GM18502 (cell line): ENCODE results near the gene ARRB1.
"Not testable (repeated sequence)": the region's sequence is repeated elsewhere in the genome, so short reads cannot be mapped to it uniquely, and the experiment has no call there.

ENCODE experiments used
- ATAC-seq: cut with Tn5 transposase; IDR thresholded peaks from one replicate; pipeline ENCODE4 v1.9.1; 2021; ENCODE audit warnings: mild to moderate bottlenecking; ENCODE audit not compliant: unreplicated experiment, poor library complexity

The ARRB1 gene

DNA sequence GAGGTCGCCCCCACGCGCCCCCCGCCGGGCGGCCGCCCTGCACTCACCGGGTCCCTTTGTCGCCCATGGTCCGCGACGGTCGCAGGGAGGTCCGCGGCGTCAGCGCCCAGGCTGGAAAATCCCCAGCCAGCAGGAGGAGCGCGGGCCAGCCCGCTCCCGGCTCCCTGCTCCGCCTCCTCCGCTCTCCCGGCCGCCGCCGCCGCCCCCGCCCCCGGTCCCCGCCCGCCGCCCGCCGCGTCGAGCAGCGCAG lies at the start of gene ARRB1:
ARRB1 (minus strand) TSS at position 121 of the 250 bp plus-strand sequence; CDS start at position 67, 54 bp downstream.
- ATAC-seq = peak; percentile 49

DNA sequence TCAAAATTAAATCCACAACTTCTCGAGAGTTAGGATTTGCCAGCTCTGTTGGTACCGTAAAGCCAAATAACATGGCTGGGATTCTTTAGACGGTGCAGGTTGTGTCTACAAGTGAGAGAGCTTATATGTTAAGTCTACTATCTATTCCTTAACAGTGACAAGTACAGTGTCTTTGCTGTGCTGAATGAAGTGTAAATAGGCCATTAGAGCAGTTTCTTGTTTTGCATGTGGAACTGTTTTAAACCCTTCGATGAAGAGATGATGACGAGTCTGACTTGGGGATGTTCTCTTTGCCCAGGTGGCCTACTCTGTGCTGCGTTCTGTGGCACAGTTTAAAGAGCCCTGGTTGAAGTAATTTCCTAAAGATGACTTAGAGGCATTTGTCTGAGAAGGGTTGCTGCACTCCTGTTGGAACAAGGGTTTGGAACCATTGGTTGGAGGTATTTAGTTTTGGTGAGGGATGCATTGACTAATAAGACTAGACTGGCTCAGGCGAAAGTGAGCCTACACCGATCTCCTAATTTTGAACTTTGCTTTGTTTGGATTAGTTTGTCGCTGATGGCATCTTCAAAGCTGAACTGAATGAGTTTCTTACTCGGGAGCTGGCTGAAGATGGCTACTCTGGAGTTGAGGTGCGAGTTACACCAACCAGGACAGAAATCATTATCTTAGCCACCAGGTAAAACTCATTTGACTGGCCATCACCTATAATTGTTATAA lies 48.8 kb upstream of the ARRB1 start:
- no peak for ATAC-seq

DNA sequence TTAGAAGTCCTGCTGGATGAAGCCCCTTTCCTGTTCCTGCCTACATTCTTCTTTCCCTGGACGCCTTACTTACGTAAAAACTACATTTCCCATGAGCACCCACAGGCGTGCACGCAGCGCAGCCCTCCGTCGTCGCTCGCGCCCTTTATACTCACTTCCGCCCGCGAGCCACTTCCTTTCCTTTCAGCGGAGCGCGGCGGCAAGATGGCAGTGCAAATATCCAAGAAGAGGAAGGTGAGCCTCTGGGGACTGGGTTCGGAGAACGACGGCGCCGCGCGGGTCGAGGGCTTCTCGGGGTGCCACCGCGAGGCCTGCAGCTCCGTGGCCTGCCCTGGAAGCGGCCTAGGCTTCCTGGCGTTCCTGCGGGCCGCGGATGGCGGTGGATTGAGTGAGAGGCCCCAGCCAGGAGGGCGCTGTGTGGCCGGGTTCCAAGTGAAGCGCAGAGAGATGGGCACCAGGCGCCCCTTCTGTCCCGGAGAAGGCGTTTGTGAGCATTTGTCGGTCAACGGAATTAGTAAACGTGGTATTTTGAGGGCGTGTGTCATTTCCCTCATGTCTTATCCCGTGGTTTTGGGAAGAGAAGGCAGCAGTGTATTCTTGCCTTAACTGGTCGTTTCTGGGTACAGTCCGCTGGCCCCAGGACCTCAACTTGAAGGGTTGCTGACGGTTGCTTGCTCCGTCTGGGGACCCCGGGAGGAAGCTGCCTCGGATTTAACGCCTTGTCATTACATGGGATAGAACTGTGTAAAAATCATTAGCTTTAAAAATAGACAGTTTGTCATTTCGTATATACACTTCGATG lies 48.1 kb upstream of the ARRB1 start, which contains the start of gene RPS3:
RPS3 (plus strand) TSS at position 175 of the 802 bp plus-strand sequence; CDS start at position 205, 30 bp downstream.
- peak; percentile 91 for ATAC-seq

DNA sequence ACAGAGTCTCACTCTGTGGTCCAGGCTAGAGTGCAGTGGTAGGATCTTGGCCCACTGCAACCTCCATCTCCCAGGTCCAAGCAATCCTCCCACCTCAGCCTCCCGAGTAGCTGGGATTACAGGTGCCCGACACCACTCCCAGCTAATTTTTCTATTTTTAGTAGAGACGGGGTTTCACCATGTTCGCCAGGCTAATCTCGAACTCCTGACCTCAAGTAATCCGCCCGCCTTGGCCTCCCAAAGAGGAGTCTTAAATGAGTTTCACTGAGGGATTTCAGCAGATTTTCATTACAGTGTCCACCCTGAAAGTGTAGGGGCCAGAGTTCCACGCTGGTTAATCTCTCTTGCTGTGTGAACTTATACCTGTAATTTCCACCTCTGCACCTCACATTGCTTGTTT lies 47.4 kb upstream of the ARRB1 start:
- ATAC-seq = no peak

DNA sequence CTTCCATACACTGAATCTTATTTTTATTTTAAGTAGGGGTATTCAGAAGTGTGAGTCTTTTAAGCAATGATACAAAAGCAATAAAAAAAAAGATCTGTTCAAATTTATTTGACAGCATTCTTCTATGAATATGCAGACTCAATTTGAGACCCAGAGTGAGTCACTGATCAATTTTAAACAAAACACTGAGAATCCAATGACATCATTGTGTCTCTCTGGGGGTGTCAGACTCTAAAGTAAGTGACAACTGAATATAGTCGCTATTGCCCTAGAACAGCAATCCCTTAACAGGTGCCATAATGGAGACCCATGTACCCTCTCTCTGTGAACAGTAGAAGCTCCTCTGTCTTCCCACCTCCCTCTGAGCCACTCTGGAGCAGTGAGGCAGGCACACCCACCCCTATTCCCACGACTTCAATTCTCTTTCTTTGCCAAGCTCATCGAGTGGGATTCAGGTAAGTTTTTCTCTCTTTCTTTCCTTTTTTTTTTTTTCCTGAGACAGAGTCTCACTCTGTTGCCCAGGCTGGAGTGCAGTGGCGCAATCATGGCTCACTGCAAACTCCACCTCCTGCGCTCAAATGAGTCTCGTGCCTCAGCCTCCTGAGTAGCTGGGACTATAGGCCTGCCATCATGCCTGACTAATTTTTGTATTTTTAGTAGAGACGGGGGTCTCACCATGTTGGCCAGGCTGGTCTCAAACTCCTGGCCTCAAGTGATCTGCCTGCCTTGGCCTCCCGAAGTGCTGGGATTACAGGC lies 42.8 kb upstream of the ARRB1 start:
- ATAC-seq = no peak

DNA sequence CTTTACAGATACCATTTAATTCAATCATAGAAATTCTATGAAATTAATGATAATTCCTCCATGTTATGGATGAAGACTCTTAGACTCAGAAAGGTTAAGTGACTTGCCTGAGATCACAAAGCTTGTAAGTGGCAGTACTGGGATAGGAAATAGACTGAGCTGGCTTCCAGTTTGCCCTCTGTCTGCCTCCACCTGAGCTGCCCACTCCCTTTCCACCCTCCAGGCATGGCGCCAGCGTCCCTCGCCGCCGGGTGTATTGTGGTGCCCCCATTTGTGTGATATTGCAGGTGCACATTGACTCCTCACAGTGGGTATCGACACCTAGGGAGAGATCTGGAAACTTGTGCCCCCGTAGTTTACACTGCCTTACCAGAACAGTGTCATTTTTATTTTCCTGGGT lies 38.5 kb upstream of the ARRB1 start:
- ATAC-seq = no peak

DNA sequence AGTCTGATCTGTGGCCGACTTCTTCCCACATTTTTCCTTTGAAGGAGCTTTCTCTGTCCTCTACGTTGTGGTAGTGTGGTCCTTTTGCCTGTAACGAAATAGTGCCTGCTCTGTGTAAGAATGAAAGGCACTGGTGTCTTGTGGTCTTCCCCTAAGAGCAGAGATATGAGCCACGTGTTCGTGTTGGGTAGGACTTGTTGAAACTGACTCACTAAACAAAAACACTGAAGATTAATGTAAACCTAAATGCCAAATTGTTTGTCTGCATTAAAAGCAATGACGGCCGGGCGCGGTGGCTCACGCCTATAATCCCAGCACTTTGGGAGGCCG lies 37.8 kb upstream of the ARRB1 start:
- no peak for ATAC-seq

DNA sequence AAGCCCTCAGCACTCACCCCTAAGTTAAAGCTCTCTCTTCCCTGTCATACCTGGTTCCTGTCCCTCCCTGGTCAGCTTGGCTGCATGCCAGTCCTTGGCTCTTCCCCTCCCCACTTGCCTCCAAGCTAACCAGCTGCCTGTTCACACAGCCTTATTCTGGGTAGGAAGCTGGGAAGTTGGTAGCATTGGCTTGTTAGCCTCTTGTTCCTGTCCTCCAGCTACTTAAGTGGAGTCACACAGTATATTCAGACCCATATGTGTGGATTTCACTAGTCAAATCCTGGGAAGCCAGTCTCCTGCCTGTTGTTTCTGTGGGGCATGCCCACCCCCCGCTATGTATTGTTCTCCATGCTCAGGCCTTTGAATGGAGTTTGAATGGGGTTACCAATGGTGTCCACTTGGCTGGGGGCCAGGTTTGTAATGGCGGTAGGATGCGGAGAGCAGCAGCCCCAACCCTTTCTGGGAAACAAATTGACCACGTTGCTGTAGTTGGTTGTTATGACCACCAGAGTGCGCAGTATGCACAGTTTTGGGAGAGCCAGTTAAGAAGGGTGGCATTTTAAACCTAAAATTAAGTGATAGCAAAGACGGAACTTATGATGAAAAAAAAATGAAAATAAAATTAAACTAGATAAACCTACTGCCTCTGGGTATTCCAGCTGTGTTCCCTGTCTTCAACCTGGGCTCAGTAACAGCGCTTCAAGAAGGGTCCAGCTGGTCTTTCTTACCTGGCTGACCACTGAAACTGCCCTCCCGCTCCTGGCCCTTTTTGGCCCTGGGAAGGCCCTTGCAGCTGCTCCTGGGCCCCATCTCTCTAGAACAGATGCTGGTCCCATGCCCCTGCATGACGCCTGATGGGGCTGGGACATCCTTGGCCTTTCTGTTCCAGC lies 37.2 kb upstream of the ARRB1 start:
- ATAC-seq = no peak

DNA sequence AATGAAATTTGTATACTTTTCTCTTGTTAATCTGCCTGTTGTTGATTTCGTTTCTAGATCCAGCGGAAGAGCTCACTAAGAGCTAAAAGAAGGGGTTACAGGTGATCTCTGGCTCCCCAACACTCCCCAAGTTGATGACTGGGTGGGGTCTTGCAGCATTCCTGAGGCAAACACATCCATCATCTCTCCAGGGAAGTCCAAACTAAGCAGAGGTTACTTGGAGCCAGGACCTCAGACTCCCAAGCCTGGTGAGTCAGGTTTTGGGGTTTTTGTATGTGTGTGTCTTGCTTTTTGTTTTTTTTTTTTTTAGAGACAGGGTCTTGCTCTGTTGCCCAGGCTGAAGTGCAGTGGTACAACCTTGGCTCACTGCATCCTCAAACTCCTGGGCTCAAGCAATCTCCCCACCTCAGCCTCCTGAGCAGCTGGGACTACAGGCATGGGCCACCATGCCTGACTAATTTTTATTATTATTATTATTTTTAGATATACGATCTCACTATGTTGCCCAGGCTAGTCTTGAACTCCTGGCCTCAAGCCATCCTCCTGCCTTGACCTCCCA lies 36.4 kb upstream of the ARRB1 start:
- ATAC-seq = no peak

DNA sequence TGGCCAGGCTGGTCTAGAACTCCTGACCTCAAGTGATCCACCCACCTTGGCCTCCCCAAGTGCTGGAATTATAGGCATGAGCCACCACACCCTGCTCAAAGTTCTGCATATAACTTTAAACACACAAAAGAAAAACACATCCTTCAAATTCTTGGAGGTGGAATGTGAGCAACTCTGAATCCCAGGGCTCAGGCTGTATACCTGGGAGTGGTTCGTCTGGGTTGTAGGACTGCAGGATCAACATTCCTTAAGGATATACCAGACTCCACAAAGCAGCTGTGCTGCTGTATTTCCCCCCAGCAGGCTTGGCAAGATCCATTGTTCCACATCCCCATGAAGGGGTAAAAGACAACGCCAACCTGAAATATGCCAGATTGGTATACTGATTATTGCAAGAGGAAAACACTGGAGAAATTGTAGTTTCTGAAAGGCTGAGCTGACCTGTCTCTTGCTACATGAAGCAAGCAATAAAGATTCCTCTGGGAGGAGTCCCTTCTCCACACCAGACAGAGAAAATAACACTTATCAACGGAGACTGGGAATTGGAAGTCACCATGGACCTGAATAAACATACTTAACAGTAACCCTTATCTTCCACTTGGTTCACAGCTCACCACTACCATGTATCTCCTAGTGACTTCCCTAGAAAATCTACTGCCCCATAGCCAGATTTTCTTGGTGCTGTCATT lies 35.6 kb upstream of the ARRB1 start:
- ATAC-seq = no peak

DNA sequence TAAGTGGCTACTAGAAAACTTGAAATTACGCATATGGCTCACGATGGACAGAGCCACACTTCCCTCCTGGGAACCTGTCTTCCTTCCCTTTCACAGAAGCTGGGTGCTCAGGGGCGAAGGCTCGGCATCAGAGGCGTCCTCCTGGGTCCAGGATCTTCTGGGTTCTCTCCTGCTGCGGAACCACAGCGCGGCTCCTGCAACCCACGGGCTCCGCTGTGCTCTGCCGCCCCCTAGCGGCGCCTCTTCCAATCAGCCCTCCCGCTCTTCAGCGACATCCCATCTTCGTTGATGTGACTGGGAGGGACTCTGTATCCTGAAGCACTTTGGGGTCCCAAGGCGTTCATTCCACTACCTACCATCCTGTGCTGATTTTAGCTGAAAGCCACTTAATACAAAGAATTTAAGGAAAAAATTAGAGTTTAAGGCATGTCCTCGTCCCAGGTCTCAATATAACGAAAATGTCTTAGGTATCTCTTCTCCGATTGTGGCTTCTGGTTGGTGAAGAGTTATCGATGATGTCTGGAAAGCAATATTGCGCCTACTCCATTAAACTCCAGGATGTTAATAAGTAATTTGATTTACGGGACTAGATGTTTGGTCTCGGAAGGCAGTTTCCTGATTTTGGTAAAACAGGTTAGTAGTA lies 33.1 kb upstream of the ARRB1 start:
- no peak for ATAC-seq

DNA sequence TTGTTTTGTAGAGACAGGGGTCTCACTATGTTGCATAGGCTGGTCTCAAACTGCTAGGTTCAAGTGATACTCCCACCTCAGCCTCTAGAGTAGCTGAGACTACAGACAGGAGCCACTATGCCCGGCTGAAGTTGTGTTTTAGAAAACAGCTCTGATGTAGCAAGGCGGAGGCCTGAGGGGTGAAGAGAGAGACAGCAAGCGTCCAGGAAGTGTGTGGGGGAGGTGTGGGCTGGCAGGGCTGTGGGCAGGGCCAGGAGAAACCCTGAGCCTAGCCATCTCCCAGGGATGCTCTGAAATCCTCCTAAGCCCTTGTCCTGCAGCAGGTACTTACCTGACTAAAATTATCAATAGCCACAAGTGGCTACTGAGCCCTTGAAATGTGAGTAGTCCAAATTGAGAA lies 31.8 kb upstream of the ARRB1 start:
- no peak for ATAC-seq

DNA sequence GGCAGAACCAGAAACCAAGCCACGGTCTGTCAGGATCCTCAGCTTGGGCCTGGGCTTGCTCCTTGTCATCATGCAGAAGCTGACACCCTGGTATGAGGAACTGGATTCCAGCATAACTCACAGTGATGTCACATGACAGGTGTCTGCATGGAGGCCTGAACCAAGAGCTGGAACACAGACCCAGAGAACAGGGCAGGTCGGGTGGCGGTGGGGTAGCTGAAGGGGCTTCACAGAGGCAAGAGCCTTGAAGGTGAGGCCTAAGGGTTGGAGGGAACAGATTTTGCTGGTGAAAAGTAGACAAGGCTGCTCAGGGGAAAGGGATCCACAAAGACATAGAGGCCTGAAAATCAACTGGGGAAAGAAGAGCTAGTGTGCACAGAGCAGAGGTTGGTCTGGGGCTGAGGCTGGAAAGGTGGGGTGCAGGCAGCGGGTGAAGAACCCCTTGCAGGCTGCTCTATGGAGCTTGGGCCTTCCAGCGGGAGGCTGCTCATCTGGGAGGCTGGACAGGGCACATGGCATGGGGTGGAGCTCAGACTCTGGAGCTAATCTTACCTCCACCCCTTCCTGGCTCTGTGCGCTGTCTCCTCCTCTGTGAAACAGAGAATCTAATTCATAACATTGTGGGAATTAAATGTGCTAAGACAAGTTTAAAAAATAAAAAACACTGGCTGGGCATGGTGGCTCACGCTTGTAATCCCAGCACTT lies 29.4 kb upstream of the ARRB1 start:
- no peak for ATAC-seq

DNA sequence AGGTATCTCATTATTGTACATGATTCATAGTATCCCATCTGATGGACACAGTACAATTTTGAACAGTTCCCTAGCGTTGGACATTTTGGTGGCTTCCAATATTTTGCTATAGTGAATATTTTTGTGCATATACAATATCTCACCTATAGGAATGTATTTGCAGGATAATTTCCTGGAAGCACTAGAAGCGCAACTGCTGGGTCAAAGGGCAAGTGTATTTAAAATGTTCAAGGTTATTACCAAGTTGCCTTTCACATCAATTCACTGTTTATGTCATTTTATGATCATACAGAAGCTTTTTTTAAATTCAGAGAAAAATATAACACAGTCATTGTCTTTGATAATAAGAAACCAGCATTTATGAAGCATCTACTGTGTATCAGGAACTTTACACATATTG lies 28.8 kb upstream of the ARRB1 start:
- no peak for ATAC-seq

DNA sequence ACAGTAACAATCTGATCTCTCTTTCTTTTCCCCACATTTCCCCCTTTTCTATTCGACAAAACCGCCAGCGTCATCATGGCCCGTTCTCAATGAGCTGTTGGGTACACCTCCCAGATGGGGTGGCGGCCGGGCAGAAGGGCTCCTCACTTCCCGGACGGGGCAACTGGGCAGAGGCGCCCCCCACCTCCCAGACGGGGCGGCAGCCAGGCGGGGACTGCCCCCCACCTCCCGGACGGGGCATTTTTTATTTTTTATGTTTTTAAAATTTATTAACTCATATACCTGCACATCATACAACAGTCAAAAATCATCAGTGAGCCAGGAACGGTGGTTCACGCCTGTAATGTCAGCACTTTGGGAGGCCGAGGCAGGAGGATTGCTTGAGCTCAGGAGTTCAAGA lies 27.3 kb upstream of the ARRB1 start:
- not testable (repeated sequence) for ATAC-seq

DNA sequence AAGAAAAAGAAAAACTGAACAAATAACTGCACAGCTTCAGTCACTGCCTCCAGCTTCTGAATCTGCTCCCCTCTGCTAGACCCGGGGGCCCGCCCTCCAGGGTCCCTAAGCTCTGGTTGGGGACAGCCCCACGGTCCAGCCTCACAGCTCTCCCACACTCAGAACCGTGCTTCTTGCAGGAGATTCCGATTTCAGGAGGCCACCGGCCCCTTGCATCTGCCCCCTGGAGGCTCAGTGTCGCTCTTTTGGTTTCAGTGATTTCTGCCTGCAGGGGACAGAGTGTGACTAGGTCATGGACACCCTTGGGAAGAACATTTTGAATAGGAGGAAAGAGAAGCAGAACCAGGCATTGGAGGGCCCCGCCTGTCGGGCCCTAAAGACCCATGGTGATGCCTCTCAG lies 24.7 kb upstream of the ARRB1 start:
- ATAC-seq = no peak

DNA sequence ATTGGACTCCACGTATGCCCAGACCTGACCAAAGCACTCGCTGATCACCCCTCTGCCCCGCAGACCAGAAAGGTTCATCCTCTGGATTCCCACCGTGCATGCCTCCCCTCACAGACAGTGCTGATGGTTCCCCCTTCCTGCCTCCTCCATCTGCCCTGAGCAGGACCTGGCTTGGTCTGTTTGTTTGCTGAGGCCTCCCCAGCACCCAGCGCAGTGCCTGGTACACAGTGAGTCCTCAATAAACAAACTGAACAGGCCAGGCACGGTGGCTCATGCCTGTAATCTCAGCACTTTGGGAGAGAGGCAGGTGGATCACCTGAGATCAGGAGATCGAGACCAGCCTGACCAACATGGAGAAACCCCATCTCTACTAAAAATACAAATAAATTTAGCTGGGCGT lies 24.2 kb upstream of the ARRB1 start:
- no peak for ATAC-seq

DNA sequence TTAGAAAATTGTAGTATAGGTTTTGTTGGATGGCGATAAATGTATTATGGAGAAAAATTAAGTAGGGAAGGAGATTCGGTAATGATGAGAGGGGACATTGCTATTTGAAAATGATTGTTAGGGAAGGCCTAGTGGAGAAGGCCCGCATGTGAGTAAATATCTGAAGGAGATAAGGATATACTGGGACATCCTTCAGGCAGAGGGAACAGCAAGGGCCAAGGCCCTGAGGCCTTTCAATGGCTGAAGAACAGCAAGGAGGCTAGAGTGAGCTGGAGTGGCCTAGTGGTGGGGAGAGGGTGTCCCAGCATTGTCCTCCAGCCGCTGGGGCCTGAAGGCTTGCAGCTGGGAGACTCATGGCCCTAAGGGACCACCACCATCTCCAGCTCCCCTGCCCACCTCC lies 23.2 kb upstream of the ARRB1 start:
- no peak for ATAC-seq

DNA sequence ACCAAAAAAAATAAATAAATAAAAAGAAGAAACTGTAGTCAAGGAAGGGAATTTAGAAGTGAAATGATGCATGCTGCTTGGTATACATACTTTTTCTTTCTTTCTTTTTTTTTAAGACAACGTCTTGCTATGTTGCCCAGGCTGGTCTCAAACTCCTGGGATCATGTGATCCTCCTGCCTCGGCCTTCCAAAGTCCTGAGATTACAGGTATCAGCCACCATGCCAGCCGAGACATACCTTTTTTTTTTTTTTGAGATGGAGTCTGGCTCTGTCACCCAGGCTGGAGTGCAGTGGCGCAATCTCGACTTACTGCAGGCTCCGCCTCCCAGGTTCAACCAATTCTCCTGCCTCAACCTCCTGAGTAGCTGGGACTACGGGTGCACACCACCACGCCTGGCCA lies 21.7 kb upstream of the ARRB1 start:
- ATAC-seq = no peak
